HL-60 (cell line): ENCODE measurements around the gene NLRX1.

Source experiments
- DNase-seq, 2 experiments: peaks; one replicate each; pipeline ENCODE4 v3.0.0-alpha.2; 2010 to 2020; ENCODE audit warnings: low read depth in 1 of 2, low spot score in 1 of 2
- H3K27ac ChIP-seq: fragments of 250-450 bp; sonication (Bioruptor Pico); replicated peaks from 2 replicates; pipeline ENCODE4 v1.5.1; 2020; ENCODE audit warnings: mild to moderate bottlenecking, moderate library complexity
- H3K27me3 ChIP-seq: fragments of 250-450 bp; sonication (Bioruptor Pico); 2 replicates; pipeline ENCODE4 v1.5.1; 2021; ENCODE audit warnings: mild to moderate bottlenecking, moderate library complexity; ENCODE audit not compliant: insufficient read depth, poor library complexity, severe bottlenecking
- H3K4me3 ChIP-seq: replicated peaks from 2 replicates; pipeline ENCODE4 v1.5.1; 2011; ENCODE audit warnings: mild to moderate bottlenecking, control low read depth, low read length; ENCODE audit not compliant: insufficient read depth
- CTCF ChIP-seq: IDR thresholded peaks from one replicate; pipeline ENCODE4 v1.5.1; 2011; ENCODE audit warnings: low read length, control low read depth, inconsistent platforms; ENCODE audit not compliant: insufficient read depth
- GABPA ChIP-seq: IDR thresholded peaks from 2 replicates; pipeline ENCODE4 v1.6.1; 2012; ENCODE audit warnings: low read depth
- POLR2AphosphoS5 ChIP-seq: IDR thresholded peaks from 2 replicates; pipeline ENCODE4 v1.6.1; 2012; ENCODE audit warnings: low read depth
- REST ChIP-seq: IDR thresholded peaks from 2 replicates; pipeline ENCODE4 v1.6.1; 2012; ENCODE audit warnings: low read depth; ENCODE audit not compliant: insufficient replicate concordance
- SPI1 ChIP-seq: IDR thresholded peaks from 2 replicates; pipeline ENCODE4 v1.6.1; 2012; ENCODE audit warnings: low read depth, mild to moderate bottlenecking, borderline replicate concordance

Gene NLRX1

DNA sequence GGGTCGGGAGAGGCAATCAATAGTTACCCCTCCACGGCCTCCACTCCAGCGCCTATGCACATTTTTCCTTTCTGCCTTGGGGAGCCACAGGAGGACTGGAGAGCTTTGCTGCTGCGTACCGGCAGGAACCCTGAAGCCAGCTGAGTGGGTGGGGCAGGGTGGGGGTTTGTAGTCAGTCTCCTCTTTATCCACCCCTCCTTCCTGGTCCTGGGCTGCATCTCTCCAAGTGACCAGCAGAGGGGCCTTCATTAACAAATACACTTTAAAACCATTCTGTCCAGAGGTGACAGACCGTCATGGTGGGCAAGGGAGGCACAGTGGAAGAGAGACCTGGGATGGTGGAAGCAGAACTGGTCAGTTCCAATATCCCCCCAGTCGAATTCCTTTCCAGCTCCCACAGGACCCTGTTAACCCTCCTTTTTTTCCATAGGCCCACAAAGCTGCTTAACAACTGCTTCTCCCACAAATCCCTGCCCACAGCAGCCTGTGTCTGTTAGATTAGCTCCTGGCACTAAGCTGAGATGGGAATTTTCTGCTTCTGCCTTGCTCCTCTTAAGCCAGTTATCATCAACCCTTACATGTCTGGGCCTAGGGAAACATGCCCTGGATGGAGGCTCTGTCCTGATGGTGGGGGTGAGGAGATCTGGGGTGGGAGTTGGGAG lies 23.6 kb upstream of the NLRX1 start:
- no peak overlapping the region for H3K4me3 ChIP-seq
- peak; percentile 41 for TF ChIP-seq CTCF
- no peak for TF ChIP-seq GABPA
- TF ChIP-seq POLR2AphosphoS5 = no peak
- DNase-seq = peak; percentile 41 to 69
- peaks cover 23% of the 10 kb centered on the region for H3K27me3 ChIP-seq
- no peak overlapping the region for H3K27ac ChIP-seq

DNA sequence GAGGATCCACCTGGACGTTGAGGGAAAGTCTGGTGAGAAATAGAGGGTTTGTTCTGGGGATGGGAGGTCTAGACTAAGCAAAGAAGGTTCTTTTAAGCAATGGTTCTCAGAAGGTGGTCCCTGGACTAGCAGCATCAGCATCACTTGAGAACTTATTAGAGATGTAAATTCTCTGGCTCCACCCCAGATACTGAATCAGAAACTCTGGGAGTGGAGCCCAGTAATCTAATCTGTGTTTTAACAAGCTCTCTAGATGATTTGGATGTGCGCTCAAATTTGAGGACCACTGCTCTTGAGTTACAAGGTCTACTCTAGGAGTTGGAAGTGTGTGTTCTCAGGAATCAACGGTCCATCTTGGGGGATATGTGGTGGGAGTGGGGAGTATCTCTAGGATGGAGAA lies 23.0 kb upstream of the NLRX1 start:
- no peak for DNase-seq
- Histone ChIP-seq H3K27me3 (peaks cover 29% of the 10 kb centered on the region), H3K27ac (no peak overlapping the region), H3K4me3 (no peak overlapping the region)
- TF ChIP-seq REST (no peak), GABPA (no peak)

DNA sequence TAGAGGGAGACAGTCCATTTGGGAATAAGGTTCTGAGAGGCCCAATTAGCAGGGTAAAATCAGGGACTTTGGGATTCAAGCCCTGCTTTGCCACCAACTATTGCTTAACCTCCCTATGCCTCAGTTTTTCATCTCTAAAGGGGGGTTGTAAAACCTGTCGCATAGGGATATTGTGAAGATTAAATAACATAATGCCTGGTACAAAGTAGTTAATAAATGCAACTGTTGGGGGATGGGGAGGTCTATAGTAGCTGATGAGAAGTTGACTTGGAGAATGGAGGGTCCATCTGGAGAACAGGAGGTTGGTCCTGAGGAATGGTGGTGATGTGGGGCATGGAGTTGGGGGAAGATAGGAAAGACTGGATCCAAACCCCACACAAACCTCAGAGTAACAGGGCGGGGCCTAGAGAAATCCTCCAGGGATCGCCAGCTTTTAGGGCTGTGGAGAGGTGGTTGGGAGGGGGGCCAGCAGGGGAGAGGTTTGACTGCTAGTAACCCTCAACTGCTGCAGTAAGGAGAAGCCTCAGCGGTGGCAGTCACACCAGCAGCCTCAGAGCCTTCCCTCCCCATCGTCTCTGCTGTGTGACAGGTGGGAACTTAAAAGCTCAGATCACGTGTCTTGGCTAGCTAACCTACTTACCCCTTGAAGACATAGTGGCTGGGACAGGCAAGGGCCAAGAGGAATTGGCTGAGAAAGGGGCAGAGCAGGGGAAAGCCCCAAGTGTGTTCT lies 20.8 kb upstream of the NLRX1 start:
- peaks cover 36% of the 10 kb centered on the region for H3K27me3 ChIP-seq
- no peak overlapping the region for H3K27ac ChIP-seq
- no peak overlapping the region for H3K4me3 ChIP-seq
- TF ChIP-seq CTCF (no peak), POLR2AphosphoS5 (no peak)
- DNase-seq = no peak

DNA sequence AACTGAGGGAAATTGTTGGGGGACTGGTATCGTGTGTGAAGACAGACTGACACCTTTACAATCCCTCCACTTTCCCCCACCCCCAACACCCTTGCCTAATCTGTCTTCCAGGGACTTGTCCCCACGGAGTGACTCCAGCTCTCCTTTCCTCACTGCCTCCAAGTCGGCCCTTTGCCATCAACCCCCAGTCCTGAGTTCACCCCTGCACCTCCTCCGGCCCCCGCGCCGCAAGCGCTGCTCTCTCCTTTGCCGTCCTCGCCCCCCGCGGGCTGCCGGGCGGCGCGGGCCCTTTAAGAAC lies 19.9 kb upstream of the NLRX1 start:
- H3K27me3 ChIP-seq = peaks cover 36% of the 10 kb centered on the region
- TF ChIP-seq POLR2AphosphoS5 = no peak
- TF ChIP-seq CTCF = no peak
- TF ChIP-seq REST = no peak
- TF ChIP-seq GABPA = no peak
- no peak for TF ChIP-seq SPI1
- H3K27ac ChIP-seq = no peak overlapping the region

More for the DNA sequence above, 19.9 kb upstream of the NLRX1 start:
- H3K4me3 ChIP-seq = peak overlapping the region; percentile 52
- no peak for DNase-seq
